HepG2 (cell line): Measurements from ENCODE around the gene GPX2. TPM values are rescaled to one million over a fixed set of nuclear protein-coding genes. Genes with fewer than 3 reads are reported as not detected.

Source experiments
- ATAC-seq: fragments of 200-7000 bp; cut with Tn5 transposase; 3 replicates; pipeline ENCODE4 v1.9.1; 2020; ENCODE audit warnings: mild to moderate bottlenecking, moderate library complexity
- BruUV-seq: library from RNA; stranded (reverse); fragments of 400-500 nt; replicated peaks from 2 replicates; lab custom pipeline; 2021; lab: Mats Ljungman, UMichigan
- CTCF ChIA-PET: fragments of 300-600 bp; formaldehyde crosslinking; extraction: SDS; loops from one replicate; lab custom pipeline; 2021; ENCODE audit warnings: low total read pairs, inconsistent platforms, low intra/inter-chr PET ratio; lab: Yijun Ruan, JAX
- POLR2A ChIA-PET: fragments of 350-600 bp; sonication (Branson Sonifier 250); formaldehyde crosslinking; loops from one replicate; lab custom pipeline; 2020; ENCODE audit warnings: antibody characterized with exemption, inconsistent platforms; lab: Yijun Ruan, JAX
- DNase-seq: peaks from one replicate; pipeline ENCODE4 v3.0.0-alpha.2; 2015; ENCODE audit warnings: low spot score
- FAIRE-seq: peaks from 3 replicates; lab custom pipeline; 2011; peaks lifted over from hg19 to GRCh38; lab: Jason Lieb, UNC
- H2AFZ ChIP-seq: one replicate; pipeline ENCODE4 v1.6.1; 2011; ENCODE audit warnings: low read length, inconsistent platforms
- H3K27ac ChIP-seq: fragments of 300-600 bp; 3 replicates; pipeline ENCODE4 v1.8.0; 2011; ENCODE audit warnings: mixed run types, mild to moderate bottlenecking, mixed read lengths, low read length, inconsistent platforms; ENCODE audit not compliant: insufficient read depth; ENCODE audit errors: extremely low read length
- H3K27me3 ChIP-seq, 2 experiments: fragments of 200-600 bp in 1 of 2; 2 replicates in 1 of 2; 3 replicates in 1 of 2; pipeline versions ENCODE4 v1.6.0 to v1.8.0; 2011; ENCODE audit warnings: low read length in 2 of 2, mild to moderate bottlenecking in 2 of 2, moderate library complexity in 2 of 2, inconsistent platforms in 1 of 2; ENCODE audit not compliant: insufficient read depth in 2 of 2, control insufficient read depth in 1 of 2
- H3K36me3 ChIP-seq, 2 experiments: fragments of 200-600 bp in 1 of 2; replicated peaks in 1 of 2; 2 replicates in 1 of 2; 3 replicates in 1 of 2; pipeline versions ENCODE4 v1.5.1 to v1.8.0; 2011; ENCODE audit warnings: low read length in 2 of 2, inconsistent platforms in 1 of 2; ENCODE audit not compliant: insufficient read depth in 2 of 2, control insufficient read depth in 1 of 2
- H3K4me1 ChIP-seq: 2 replicates; pipeline ENCODE4 v1.5.1; 2012; ENCODE audit warnings: low read length, inconsistent platforms; ENCODE audit not compliant: insufficient read depth
- H3K4me2 ChIP-seq: 2 replicates; pipeline ENCODE4 v1.6.0; 2011; ENCODE audit warnings: low read depth, low read length, inconsistent platforms
- H3K4me3 ChIP-seq, 3 experiments: fragments of 200-600 bp in 1 of 3; sonication (generic), shearing (Covaris generic) in 1 of 3; replicated peaks in 1 of 3; 2 replicates each; pipeline ENCODE4 v1.5.1; 2011 to 2016; ENCODE audit warnings: low read length in 3 of 3, inconsistent platforms in 2 of 3, low read depth in 2 of 3, mild to moderate bottlenecking in 2 of 3, control low read depth in 1 of 3, mixed read lengths in 1 of 3; ENCODE audit not compliant: insufficient read depth in 1 of 3
- H3K79me2 ChIP-seq: one replicate; pipeline ENCODE4 v1.6.1; 2011; ENCODE audit warnings: low read length, inconsistent platforms; ENCODE audit not compliant: insufficient read depth
- H3K9ac ChIP-seq: 2 replicates; pipeline ENCODE4 v1.6.0; 2011; ENCODE audit warnings: mild to moderate bottlenecking, low read depth, low read length, inconsistent platforms; ENCODE audit not compliant: insufficient read depth
- H3K9me3 ChIP-seq: 2 replicates; pipeline ENCODE4 v1.5.1; 2012; ENCODE audit warnings: mild to moderate bottlenecking, low read length
- H4K20me1 ChIP-seq: 2 replicates; pipeline ENCODE4 v1.6.0; 2011; ENCODE audit warnings: inconsistent platforms, mild to moderate bottlenecking, low read length, moderate library complexity; ENCODE audit not compliant: insufficient read depth
- ATF7-NPFF ChIP-seq: sonication (generic); formaldehyde crosslinking; IDR thresholded peaks from 2 replicates; pipeline ENCODE4 v1.8.1; 2023; ENCODE audit warnings: mild to moderate bottlenecking, low read depth, missing genetic modification reagents, moderate library complexity
- GATAD2A ChIP-seq: IDR thresholded peaks from 2 replicates; pipeline ENCODE4 v1.6.1; 2016
- MTF1 ChIP-seq: sonication (generic); formaldehyde crosslinking; IDR thresholded peaks from 2 replicates; pipeline ENCODE4 v1.5.0; 2020; ENCODE audit warnings: missing genetic modification reagents
- RBM39 ChIP-seq: fragments of 200-400 bp; formaldehyde crosslinking; IDR thresholded peaks from one replicate; pipeline ENCODE4 v1.6.1; 2018; ENCODE audit warnings: antibody characterized with exemption, mild to moderate bottlenecking, low read depth, low read length; ENCODE audit not compliant: poor library complexity, severe bottlenecking
- SRSF1 ChIP-seq: fragments of 200-400 bp; formaldehyde crosslinking; optimal IDR thresholded peaks from 2 replicates; pipeline ENCODE3; 2017; ENCODE audit warnings: mild to moderate bottlenecking, low read depth, low read length, moderate library complexity
- TGIF2 ChIP-seq: IDR thresholded peaks from 2 replicates; pipeline ENCODE4 v1.6.1; 2016; ENCODE audit warnings: control low read depth, missing compliant biosample characterization
- ZNF12 ChIP-seq: sonication (generic); formaldehyde crosslinking; IDR thresholded peaks from 2 replicates; pipeline ENCODE4 v1.5.0; 2020; ENCODE audit warnings: missing genetic modification reagents
- ZNF678 ChIP-seq: sonication (generic); formaldehyde crosslinking; IDR thresholded peaks from 2 replicates; pipeline ENCODE4 v1.4.0; 2020; ENCODE audit warnings: mild to moderate bottlenecking, missing genetic modification reagents
- ZNF737 ChIP-seq: sonication (generic); formaldehyde crosslinking; IDR thresholded peaks from 2 replicates; pipeline ENCODE4 v1.5.0; 2020; ENCODE audit warnings: missing genetic modification reagents, mild to moderate bottlenecking, borderline replicate concordance
- WGBS: methylation state at CpG from one replicate; pipeline ENCODE4 v1.1.6; 2017; ENCODE audit warnings: low lambda C conversion rate; 5-methylcytosine and 5-hydroxymethylcytosine counted together
- in situ Hi-C: cut with HindIII; loops from 2 replicates; pipeline ENCODE4 v1.10.0; 2017; ENCODE audit warnings: low pct_unique_long_range_greater_than_20kb; ENCODE audit not compliant: extremely low pct_ligation_motif_present
- intact Hi-C: fragments of 100-400 bp; cut with micrococcal nuclease; formaldehyde crosslinking; loops from one replicate; pipeline ENCODE4 v1.10.0; 2022; ENCODE audit not compliant: unreplicated experiment
- polyA plus RNA-seq, 8 experiments: library from polyadenylated mRNA; depleted of rRNA in 3 of 8; stranded (reverse) in 7 of 8; unstranded in 1 of 8; fragments of >200 nt; fragmentation: Illumina TruSeq in 4 of 8; extraction: Trizol in 4 of 8; gene quantifications; 2 replicates each; pipeline versions ENCODE4 v1.2.1 to v1.2.3, GENCODE V29; 2011 to 2016; ENCODE audit warnings: low read depth in 4 of 8, missing spikeins in 1 of 8, mixed read lengths in 1 of 8; ENCODE audit not compliant: insufficient read depth in 1 of 8
- total RNA-seq, 5 experiments: library from RNA; depleted of rRNA; stranded (reverse); fragments of >200 nt; fragmentation: Illumina TruSeq; extraction: Trizol; gene quantifications; 2 replicates each; pipeline ENCODE4 v1.2.3, GENCODE V29; 2016; ENCODE audit warnings: low read depth in 1 of 5
- TF ChIP-seq, protein P1 (sequence below): sonication (generic); formaldehyde crosslinking; IDR thresholded peaks from 2 replicates; pipeline ENCODE4 v1.5.0; 2020; ENCODE audit warnings: missing genetic modification reagents
- TF ChIP-seq, protein P2 (sequence below): sonication (generic); formaldehyde crosslinking; IDR thresholded peaks from 2 replicates; pipeline ENCODE4 v1.5.1; 2020; ENCODE audit warnings: mild to moderate bottlenecking, missing genetic modification reagents, borderline replicate concordance

The GPX2 gene
- total and polyA plus RNA-seq, 2 of the 13 experiments (the other 11 are each of a cell fraction or from before 2014, with no cell fraction given) = 526 to 674 TPM

DNA sequence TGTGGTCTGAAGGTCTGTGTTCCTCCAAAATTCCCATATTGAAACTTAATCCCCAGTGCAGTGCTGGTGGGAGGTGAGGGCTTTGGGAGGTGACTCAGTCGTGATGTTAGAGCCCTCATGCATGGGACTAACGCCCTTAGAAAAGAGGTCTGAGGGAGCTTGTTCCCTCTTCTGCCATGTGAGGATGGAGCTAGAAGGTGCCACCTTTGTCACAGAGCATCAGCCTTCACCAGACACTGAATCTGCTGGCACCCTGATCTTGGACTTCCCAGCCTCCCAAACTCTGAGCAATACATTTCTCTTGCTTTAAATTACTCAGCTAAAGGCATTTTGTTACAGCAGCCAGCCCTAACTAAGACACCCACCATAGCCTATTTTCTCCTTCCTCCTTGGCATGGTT, 15.7 kb upstream of the GPX2 start:
- H3K27ac ChIP-seq = no peak overlapping the region
- BruUV-seq = no TSS peak
- no peaks in the 10 kb centered on the region for H3K79me2 ChIP-seq
- H3K9me3 ChIP-seq = no peaks in the 10 kb centered on the region
- H4K20me1 ChIP-seq = no peaks in the 10 kb centered on the region
- H3K4me3 ChIP-seq = no peak overlapping the region
- H3K9ac ChIP-seq = no peak overlapping the region
- POLR2A ChIA-PET = interaction anchor here (1.6 to 2.5 kb wide), 2 partner anchors 10 to 29 kb away, joined by 4 to 9 read pairs; partner anchors contain the start of gene FNTB
- TF ChIP-seq ATF7-NPFF (CRISPR knock-in tag) (no peak), ZNF12 (CRISPR knock-in tag) (0 out of 2 replicates have a peak, but pooled peaks have one; percentile 34)
- no peak for DNase-seq
- H3K4me1 ChIP-seq = peaks cover 21% of the 10 kb centered on the region
- H3K27me3 ChIP-seq = no peaks in the 10 kb centered on the region
- ATAC-seq = no peak
- in situ Hi-C loops (no loop called here), intact Hi-C loops (no loop called here)
- 100% methylated on average over 1 of the region's 2 CpGs for WGBS
- no peak for FAIRE-seq
- no peaks in the 10 kb centered on the region; a peak in 1 of 5 replicates for H3K36me3 ChIP-seq
- CTCF ChIA-PET = no interaction called here
- no peak overlapping the region for H2AFZ ChIP-seq
- H3K4me2 ChIP-seq = no peak overlapping the region

DNA sequence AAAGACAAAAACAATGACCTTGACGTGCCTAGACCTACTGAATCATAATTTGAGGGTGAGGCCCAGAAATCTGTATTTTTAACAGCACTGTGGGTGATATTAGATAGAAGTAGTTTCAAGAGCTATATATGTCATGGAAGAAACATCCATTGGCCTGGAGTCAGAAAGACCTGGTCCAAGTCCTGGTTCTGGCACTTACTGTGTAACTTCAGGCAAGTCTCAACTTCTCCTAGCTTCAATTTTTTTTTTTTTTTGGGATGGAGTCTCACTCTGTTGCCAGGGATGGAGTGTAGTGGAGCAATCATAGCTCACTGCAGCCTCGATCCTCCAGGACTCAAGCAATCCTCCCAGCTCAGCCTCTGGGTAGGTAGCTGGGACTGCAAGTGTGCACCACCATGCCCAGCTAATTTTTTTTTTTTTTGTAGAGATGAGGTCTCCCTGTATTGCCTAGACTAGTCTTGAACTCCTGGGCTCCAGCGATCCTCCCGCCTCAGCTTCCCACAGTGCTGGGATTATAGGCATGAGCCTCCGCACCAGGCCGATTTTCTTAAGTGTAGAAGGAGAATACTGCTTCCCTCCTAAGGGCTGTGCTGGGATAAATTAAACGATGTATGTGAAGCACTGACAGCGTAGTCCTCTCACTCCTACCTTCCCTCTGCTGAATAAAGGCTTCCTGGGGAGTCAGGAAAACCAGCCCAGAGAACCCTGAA, 14.3 kb upstream of the GPX2 start:
- ATAC-seq (no peak), DNase-seq (no peak), FAIRE-seq (no peak)
- Histone ChIP-seq H4K20me1 (no peaks in the 10 kb centered on the region), H2AFZ (no peak overlapping the region), H3K4me1 (peaks cover 21% of the 10 kb centered on the region), H3K4me3 (no peak overlapping the region), H3K9me3 (no peaks in the 10 kb centered on the region), H3K27ac (no peak overlapping the region), H3K4me2 (no peak overlapping the region), H3K36me3 (no peaks in the 10 kb centered on the region; a peak in 1 of 5 replicates), H3K27me3 (no peaks in the 10 kb centered on the region), H3K79me2 (no peaks in the 10 kb centered on the region), H3K9ac (no peak overlapping the region)
- BruUV-seq = no TSS peak
- ChIA-PET CTCF (no interaction called here), POLR2A (interaction anchor here (1.6 to 2.5 kb wide), 2 partner anchors 8 to 30 kb away, joined by 4 to 9 read pairs; partner anchors contain the start of gene FNTB)
- TF ChIP-seq RBM39 = no peak
- no peak for TF ChIP-seq ZNF737 (CRISPR knock-in tag)
- TF ChIP-seq, protein P1, sequence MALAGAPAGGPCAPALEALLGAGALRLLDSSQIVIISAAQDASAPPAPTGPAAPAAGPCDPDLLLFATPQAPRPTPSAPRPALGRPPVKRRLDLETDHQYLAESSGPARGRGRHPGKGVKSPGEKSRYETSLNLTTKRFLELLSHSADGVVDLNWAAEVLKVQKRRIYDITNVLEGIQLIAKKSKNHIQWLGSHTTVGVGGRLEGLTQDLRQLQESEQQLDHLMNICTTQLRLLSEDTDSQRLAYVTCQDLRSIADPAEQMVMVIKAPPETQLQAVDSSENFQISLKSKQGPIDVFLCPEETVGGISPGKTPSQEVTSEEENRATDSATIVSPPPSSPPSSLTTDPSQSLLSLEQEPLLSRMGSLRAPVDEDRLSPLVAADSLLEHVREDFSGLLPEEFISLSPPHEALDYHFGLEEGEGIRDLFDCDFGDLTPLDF (CRISPR knock-in tag) = no peak
- no peak for TF ChIP-seq SRSF1
- TF ChIP-seq ZNF678 = no peak
- TF ChIP-seq GATAD2A (CRISPR knock-in tag) = no peak
- TF ChIP-seq TGIF2 (CRISPR knock-in tag) = no peak
- TF ChIP-seq, protein P2, sequence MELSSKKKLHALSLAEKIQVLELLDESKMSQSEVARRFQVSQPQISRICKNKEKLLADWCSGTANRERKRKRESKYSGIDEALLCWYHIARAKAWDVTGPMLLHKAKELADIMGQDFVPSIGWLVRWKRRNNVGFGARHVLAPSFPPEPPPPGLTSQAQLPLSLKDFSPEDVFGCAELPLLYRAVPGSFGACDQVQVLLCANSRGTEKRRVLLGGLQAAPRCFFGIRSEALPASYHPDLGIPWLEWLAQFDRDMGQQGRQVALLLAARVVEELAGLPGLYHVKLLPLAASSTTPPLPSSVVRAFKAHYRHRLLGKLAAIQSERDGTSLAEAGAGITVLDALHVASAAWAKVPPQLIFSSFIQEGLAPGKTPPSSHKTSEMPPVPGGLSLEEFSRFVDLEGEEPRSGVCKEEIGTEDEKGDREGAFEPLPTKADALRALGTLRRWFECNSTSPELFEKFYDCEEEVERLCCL = no peak
- TF ChIP-seq MTF1 = no peak
- 100% methylated on average over 8 of the region's 8 CpGs for WGBS
- intact Hi-C loops = no loop called here
- in situ Hi-C loops = no loop called here
